Tibial nerve (tissue), 4 donors: ENCODE data around the gene CAMK2B. TPM values are rescaled to one million over a fixed set of nuclear protein-coding genes. Genes with fewer than 3 reads are reported as not detected.

ENCODE experiments used
- DNase-seq, 2 donors: peaks; one replicate each; pipeline ENCODE4 v3.0.0-alpha.2; 2019; ENCODE audit warnings: low spot score in 2 of 2
- H3K27ac ChIP-seq, 4 donors: fragments of 200-600 bp; sonication (generic) in 3 of 4; one replicate each; pipeline ENCODE4 v1.5.1; 2017 to 2019; ENCODE audit warnings: mild to moderate bottlenecking in 1 of 4
- H3K27me3 ChIP-seq, 2 donors: fragments of 200-600 bp; sonication (generic) in 1 of 2; one replicate each; pipeline versions ENCODE4 v1.5.1 to v1.6.0; 2017 to 2019
- H3K36me3 ChIP-seq, 3 donors: fragments of 200-600 bp; sonication (generic); one replicate each; pipeline ENCODE4 v1.5.1; 2018 to 2019
- H3K4me1 ChIP-seq, 4 donors: fragments of 200-600 bp; sonication (generic) in 3 of 4; one replicate each; pipeline ENCODE4 v1.5.1; 2017 to 2019
- H3K4me3 ChIP-seq, 4 donors: fragments of 200-600 bp; sonication (generic) in 3 of 4; one replicate each; pipeline ENCODE4 v1.5.1; 2017 to 2019; ENCODE audit warnings: mild to moderate bottlenecking in 1 of 4, moderate library complexity in 1 of 4
- H3K9me3 ChIP-seq, 4 donors: fragments of 200-600 bp; sonication (generic) in 3 of 4; one replicate each; pipeline ENCODE4 v1.5.1; 2017 to 2019
- EP300 ChIP-seq, 2 donors: sonication (generic); formaldehyde crosslinking; IDR thresholded peaks; one replicate each; pipeline ENCODE4 v1.6.1; 2017; ENCODE audit warnings: antibody characterized with exemption in 2 of 2, mild to moderate bottlenecking in 1 of 2
- POLR2A ChIP-seq, 2 donors: fragments of 450-650 bp; IDR thresholded peaks; one replicate each; pipeline ENCODE4 v1.6.1; 2017; ENCODE audit warnings: antibody characterized with exemption in 2 of 2, mild to moderate bottlenecking in 2 of 2, moderate library complexity in 2 of 2
- WGBS, 2 donors: methylation state at CpG; one replicate each; pipeline ENCODE4 v1.1.5; 2018; 5-methylcytosine and 5-hydroxymethylcytosine counted together
- total RNA-seq, 4 donors: library from RNA; depleted of rRNA; stranded (reverse); fragments of >200 nt; gene quantifications; one replicate each; pipeline ENCODE4 v1.1.0, GENCODE V29; 2016
- TF ChIP-seq, protein P1 (sequence below), 5 experiments: fragments of 200-600 bp in 3 of 5; fragments of 450-650 bp in 2 of 5; sonication (generic) in 3 of 5; IDR thresholded peaks; one replicate each; pipeline ENCODE4 v1.5.1; 2016 to 2019; ENCODE audit warnings: antibody characterized with exemption in 5 of 5, mild to moderate bottlenecking in 3 of 5, moderate library complexity in 2 of 5

The CAMK2B gene
- total RNA-seq, 4 donors from 2014 or later: 9.0 to 14.7 (median 10.9) TPM

GRCh38 chr7:44225566-44226395 lies 99.6 kb downstream of the CAMK2B start:
- Histone ChIP-seq H3K4me1 (no peaks in the 10 kb centered on the region), H3K36me3 (no peaks in the 10 kb centered on the region), H3K27me3 (peaks cover 0 to 21% of the 10 kb centered on the region in 2 donors), H3K9me3 (no peaks in the 10 kb centered on the region), H3K4me3 (no peak overlapping the region), H3K27ac (no peak overlapping the region)
- no peak for DNase-seq
- TF ChIP-seq POLR2A (IDR thresholded peaks at IDR 0.05) (no peak), EP300 (IDR thresholded peaks at IDR 0.05) (no peak)
- TF ChIP-seq, protein P1, sequence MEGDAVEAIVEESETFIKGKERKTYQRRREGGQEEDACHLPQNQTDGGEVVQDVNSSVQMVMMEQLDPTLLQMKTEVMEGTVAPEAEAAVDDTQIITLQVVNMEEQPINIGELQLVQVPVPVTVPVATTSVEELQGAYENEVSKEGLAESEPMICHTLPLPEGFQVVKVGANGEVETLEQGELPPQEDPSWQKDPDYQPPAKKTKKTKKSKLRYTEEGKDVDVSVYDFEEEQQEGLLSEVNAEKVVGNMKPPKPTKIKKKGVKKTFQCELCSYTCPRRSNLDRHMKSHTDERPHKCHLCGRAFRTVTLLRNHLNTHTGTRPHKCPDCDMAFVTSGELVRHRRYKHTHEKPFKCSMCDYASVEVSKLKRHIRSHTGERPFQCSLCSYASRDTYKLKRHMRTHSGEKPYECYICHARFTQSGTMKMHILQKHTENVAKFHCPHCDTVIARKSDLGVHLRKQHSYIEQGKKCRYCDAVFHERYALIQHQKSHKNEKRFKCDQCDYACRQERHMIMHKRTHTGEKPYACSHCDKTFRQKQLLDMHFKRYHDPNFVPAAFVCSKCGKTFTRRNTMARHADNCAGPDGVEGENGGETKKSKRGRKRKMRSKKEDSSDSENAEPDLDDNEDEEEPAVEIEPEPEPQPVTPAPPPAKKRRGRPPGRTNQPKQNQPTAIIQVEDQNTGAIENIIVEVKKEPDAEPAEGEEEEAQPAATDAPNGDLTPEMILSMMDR (IDR thresholded peaks at IDR 0.05): no peak
- 61 to 64% methylated on average over 24 to 26 of the region's 26 CpGs for WGBS, 2 donors

DNA sequence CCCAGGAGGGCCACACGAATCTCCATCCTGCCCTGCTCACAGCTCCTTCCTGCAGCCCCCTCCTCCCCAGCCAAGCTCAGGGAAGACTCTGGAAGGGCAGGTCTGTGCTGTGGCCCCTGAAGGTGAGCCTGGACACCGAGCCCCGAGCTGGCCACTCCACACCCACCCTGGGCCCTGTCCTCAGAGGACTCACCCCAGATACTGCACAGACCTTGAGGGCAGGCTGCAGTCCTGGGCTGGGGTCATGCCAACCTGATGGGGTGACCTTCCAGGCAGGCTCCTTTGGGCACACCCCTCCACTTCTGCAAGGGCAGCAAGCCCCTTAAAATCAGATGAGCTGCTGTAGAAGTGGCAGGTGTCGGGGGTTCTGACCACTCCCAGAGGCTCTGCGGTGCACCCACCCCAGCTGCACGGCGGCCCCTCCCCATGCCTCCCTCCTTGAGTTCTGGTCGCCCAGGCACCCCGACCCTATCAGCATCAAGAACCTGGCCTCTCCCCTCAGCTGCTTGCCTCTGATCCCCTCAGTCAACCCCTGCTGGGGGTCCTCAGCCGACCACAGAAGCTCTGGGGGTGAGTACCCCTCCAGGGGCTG lies 100.3 kb downstream of the CAMK2B start:
- Histone ChIP-seq H3K36me3 (peaks cover 0 to 1% (median 0%) of the 10 kb centered on the region in 3 donors), H3K4me3 (no peak overlapping the region), H3K27ac (no peak overlapping the region), H3K9me3 (no peaks in the 10 kb centered on the region), H3K27me3 (peaks cover 0 to 21% of the 10 kb centered on the region in 2 donors), H3K4me1 (no peaks in the 10 kb centered on the region)
- DNase-seq: no peak
- TF ChIP-seq POLR2A (IDR thresholded peaks at IDR 0.05) (no peak), EP300 (IDR thresholded peaks at IDR 0.05) (no peak)
- TF ChIP-seq, protein P1 (IDR thresholded peaks at IDR 0.05): no peak
- WGBS, 2 donors: 56 to 70% methylated on average over 8 to 10 of the region's 10 CpGs

GRCh38 chr7:44224080-44224973 lies 101.1 kb downstream of the CAMK2B start:
- DNase-seq: no peak
- Histone ChIP-seq H3K4me3 (no peak overlapping the region), H3K27ac (no peak overlapping the region), H3K4me1 (no peaks in the 10 kb centered on the region), H3K27me3 (peaks cover 0 to 21% of the 10 kb centered on the region in 2 donors), H3K36me3 (peaks cover 0 to 9% (median 0%) of the 10 kb centered on the region in 3 donors), H3K9me3 (peaks cover 0 to 4% (median 0%) of the 10 kb centered on the region in 4 donors)
- 56 to 61% methylated on average over 11 to 17 of the region's 18 CpGs for WGBS, 2 donors
- TF ChIP-seq, protein P1 (IDR thresholded peaks at IDR 0.05): no peak
- TF ChIP-seq EP300 (IDR thresholded peaks at IDR 0.05) (no peak), POLR2A (IDR thresholded peaks at IDR 0.05) (no peak)

GRCh38 chr7:44223362-44224079 lies 101.9 kb downstream of the CAMK2B start:
- no peak overlapping the region for H3K27ac ChIP-seq
- H3K9me3 ChIP-seq: peaks cover 0 to 9% (median 0%) of the 10 kb centered on the region in 4 donors
- 46 to 64% methylated on average over 4 to 5 of the region's 5 CpGs for WGBS, 2 donors
- no peaks in the 10 kb centered on the region for H3K4me1 ChIP-seq
- H3K27me3 ChIP-seq: peaks cover 0 to 21% of the 10 kb centered on the region in 2 donors
- no peak overlapping the region for H3K4me3 ChIP-seq
- peaks cover 0 to 10% (median 0%) of the 10 kb centered on the region in 3 donors for H3K36me3 ChIP-seq
- TF ChIP-seq POLR2A (IDR thresholded peaks at IDR 0.05) (no peak), EP300 (IDR thresholded peaks at IDR 0.05) (no peak)
- TF ChIP-seq, protein P1 (IDR thresholded peaks at IDR 0.05): no peak
- no peak for DNase-seq
